Spleen (tissue), 11 donors: Measurements from ENCODE around the gene NLN. TPM values are rescaled to one million over a fixed set of nuclear protein-coding genes. Genes with fewer than 3 reads are reported as not detected.

ENCODE experiments used
- DNase-seq: peaks from one replicate; pipeline ENCODE4 v3.0.0-alpha.2; 2020
- H3K27ac ChIP-seq, 8 donors: fragments of 200-600 bp; sonication (generic) in 7 of 8; 1 replicate in 4 of 8; 2 replicates in 4 of 8; pipeline versions ENCODE4 v1.5.0 to v1.8.0; 2016 to 2021; ENCODE audit warnings: inconsistent platforms in 4 of 8, mild to moderate bottlenecking in 4 of 8, moderate library complexity in 1 of 8
- H3K27me3 ChIP-seq, 7 donors: fragments of 200-600 bp; sonication (generic) in 6 of 7; replicated peaks in 1 of 7; 1 replicate in 4 of 7; 2 replicates in 3 of 7; pipeline versions ENCODE4 v1.5.0 to v1.8.0; 2016 to 2021; ENCODE audit warnings: inconsistent platforms in 3 of 7, mild to moderate bottlenecking in 1 of 7
- H3K36me3 ChIP-seq, 6 donors: fragments of 200-600 bp; sonication (generic) in 5 of 6; 1 replicate in 4 of 6; 2 replicates in 2 of 6; pipeline versions ENCODE4 v1.5.0 to v1.8.0; 2016 to 2021; ENCODE audit warnings: inconsistent platforms in 2 of 6
- H3K4me1 ChIP-seq, 6 donors: fragments of 200-600 bp; sonication (generic) in 5 of 6; 1 replicate in 3 of 6; 2 replicates in 3 of 6; pipeline versions ENCODE4 v1.5.0 to v1.8.0; 2016 to 2021; ENCODE audit warnings: inconsistent platforms in 3 of 6
- H3K4me3 ChIP-seq, 8 donors: fragments of 200-600 bp; sonication (generic) in 7 of 8; 1 replicate in 4 of 8; 2 replicates in 4 of 8; pipeline versions ENCODE4 v1.5.0 to v1.8.0; 2016 to 2021; ENCODE audit warnings: inconsistent platforms in 4 of 8, mild to moderate bottlenecking in 4 of 8, moderate library complexity in 2 of 8
- H3K9me3 ChIP-seq, 8 donors: fragments of 200-600 bp; sonication (generic) in 7 of 8; 1 replicate in 4 of 8; 2 replicates in 4 of 8; pipeline versions ENCODE4 v1.5.0 to v1.8.0; 2016 to 2021; ENCODE audit warnings: inconsistent platforms in 4 of 8
- POLR2A ChIP-seq, 3 donors: fragments of 450-650 bp; IDR thresholded peaks; one replicate each; pipeline ENCODE4 v1.5.1; 2017; ENCODE audit warnings: antibody characterized with exemption in 3 of 3, mild to moderate bottlenecking in 1 of 3
- POLR2AphosphoS5 ChIP-seq, 3 donors: sonication (generic); formaldehyde crosslinking; IDR thresholded peaks; one replicate each; pipeline ENCODE4 v1.5.1; 2017; ENCODE audit warnings: antibody characterized with exemption in 3 of 3
- WGBS, 5 donors: extraction: QIAGEN DNeasy Blood & Tissue Kit in 3 of 5; methylation state at CpG; one replicate each; pipeline versions ENCODE4 v1.1.5 to v1.1.7; 2013 to 2018; 5-methylcytosine and 5-hydroxymethylcytosine counted together
- intact Hi-C: fragments of 100-400 bp; cut with DNase I; formaldehyde crosslinking; loops from one replicate; pipeline ENCODE4 v1.15.0; 2023; ENCODE audit warnings: low total_unique reads
- polyA plus RNA-seq, 3 donors: library from polyadenylated mRNA; stranded (reverse); fragments of 200-250 nt; gene quantifications; one replicate each; pipeline ENCODE4 v1.2.1, GENCODE V29; 2013
- total RNA-seq, 7 donors: library from RNA; depleted of rRNA in 3 of 7; stranded (reverse); fragments of >200 nt in 3 of 7; fragmentation: NEBNext Ultra II Directional in 4 of 7; extraction: Animal tissue kit (Norgen Biotek cat#: 25700) in 4 of 7; gene quantifications; one replicate each; pipeline versions ENCODE4 v1.1.0 to v1.2.1, GENCODE V29; 2016 to 2021
- TF ChIP-seq, protein P1 (sequence below), 11 experiments: fragments of 200-600 bp in 7 of 11; fragments of 450-650 bp in 4 of 11; sonication (generic) in 4 of 11; IDR thresholded peaks in 8 of 11; conservative IDR thresholded peaks in 3 of 11; 1 replicate in 7 of 11; 2 replicates in 4 of 11; pipeline versions ENCODE4 v1.4.0 to v1.8.0; 2016 to 2021; ENCODE audit warnings: antibody characterized with exemption in 11 of 11, inconsistent platforms in 4 of 11, mild to moderate bottlenecking in 1 of 11
- donor health status: healthy with polysubstance abuse.
- donor health status: DM: no; HTN: no; CAD: no; lungs with moderate emphysema.
- donor health status: DM: no; HTN: no; CAD: no.
- donor health status: Bipolar disorder and iron deficiency.
- donor health status: healthy.
- donor health status: DM: no; HTN: no; CAD: no.
- donor health status: DM: yes; HTN: yes; CAD: no.

NLN gene
- total and polyA plus RNA-seq, 10 donors, result 1.3 to 24.8 (median 9.0) TPM

DNA sequence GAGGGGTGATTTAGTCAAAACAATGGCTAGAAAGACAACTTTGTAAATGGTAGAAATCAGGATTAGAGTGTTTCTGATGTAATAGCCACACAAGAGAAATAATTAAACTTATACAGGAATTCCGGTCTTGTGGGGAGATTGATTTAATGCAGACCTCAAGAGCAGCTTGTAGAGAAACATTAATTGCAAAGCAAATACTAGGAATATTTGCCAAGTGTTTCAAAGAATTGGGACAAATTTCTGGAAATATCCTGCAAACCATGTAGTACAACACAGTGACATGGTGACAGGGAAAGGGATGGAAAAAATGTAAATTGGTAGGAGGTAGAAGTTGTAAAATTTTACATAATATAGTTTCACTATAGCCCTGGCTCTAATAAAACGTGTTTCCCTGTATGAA is 28.9 kb downstream of the NLN start:
- 82 to 86% (median 84%) methylated on average over 2 of the region's 2 CpGs for WGBS, 5 donors
- no peak for DNase-seq
- Histone ChIP-seq H3K27ac (no peak overlapping the region), H3K4me1 (no peaks in the 10 kb centered on the region), H3K27me3 (no peaks in the 10 kb centered on the region), H3K4me3 (no peak overlapping the region), H3K36me3 (no peaks in the 10 kb centered on the region), H3K9me3 (no peaks in the 10 kb centered on the region)
- TF ChIP-seq, protein P1, sequence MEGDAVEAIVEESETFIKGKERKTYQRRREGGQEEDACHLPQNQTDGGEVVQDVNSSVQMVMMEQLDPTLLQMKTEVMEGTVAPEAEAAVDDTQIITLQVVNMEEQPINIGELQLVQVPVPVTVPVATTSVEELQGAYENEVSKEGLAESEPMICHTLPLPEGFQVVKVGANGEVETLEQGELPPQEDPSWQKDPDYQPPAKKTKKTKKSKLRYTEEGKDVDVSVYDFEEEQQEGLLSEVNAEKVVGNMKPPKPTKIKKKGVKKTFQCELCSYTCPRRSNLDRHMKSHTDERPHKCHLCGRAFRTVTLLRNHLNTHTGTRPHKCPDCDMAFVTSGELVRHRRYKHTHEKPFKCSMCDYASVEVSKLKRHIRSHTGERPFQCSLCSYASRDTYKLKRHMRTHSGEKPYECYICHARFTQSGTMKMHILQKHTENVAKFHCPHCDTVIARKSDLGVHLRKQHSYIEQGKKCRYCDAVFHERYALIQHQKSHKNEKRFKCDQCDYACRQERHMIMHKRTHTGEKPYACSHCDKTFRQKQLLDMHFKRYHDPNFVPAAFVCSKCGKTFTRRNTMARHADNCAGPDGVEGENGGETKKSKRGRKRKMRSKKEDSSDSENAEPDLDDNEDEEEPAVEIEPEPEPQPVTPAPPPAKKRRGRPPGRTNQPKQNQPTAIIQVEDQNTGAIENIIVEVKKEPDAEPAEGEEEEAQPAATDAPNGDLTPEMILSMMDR (IDR thresholded peaks at IDR 0.05 in 8 of 11, conservative IDR thresholded peaks at IDR 0.05 in 3 of 11), result no peak
- TF ChIP-seq POLR2A (IDR thresholded peaks at IDR 0.05) (no peak), POLR2AphosphoS5 (IDR thresholded peaks at IDR 0.05) (no peak)
- intact Hi-C loops, result no loop called here

DNA sequence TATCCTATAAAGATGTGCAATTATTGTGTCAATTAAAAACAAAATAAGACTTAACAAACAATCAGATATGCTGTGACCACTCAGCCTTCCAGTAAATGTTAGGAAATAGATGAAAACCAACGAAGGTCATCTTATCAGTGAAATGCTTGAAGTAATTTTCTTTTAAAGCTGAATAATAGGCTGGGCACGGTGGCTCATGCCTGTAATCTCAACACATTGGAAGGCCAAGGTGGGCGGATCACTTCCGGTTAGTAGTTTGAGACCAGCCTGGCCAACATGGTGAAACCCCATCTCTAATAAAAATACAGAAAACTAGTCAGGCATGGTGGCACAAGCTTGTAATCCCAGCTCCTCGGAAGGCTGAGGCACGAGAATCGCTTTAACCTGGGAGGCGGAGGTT is 31.2 kb downstream of the NLN start:
- 81 to 88% (median 86%) methylated on average over 8 of the region's 8 CpGs for WGBS, 5 donors
- H3K27me3 ChIP-seq, result no peaks in the 10 kb centered on the region
- no peak for TF ChIP-seq POLR2AphosphoS5 (IDR thresholded peaks at IDR 0.05)
- TF ChIP-seq, protein P1 (IDR thresholded peaks at IDR 0.05 in 8 of 11, conservative IDR thresholded peaks at IDR 0.05 in 3 of 11), result no peak
- no peak for TF ChIP-seq POLR2A (IDR thresholded peaks at IDR 0.05)
- H3K36me3 ChIP-seq, result no peaks in the 10 kb centered on the region
- intact Hi-C loops, result no loop called here
- H3K9me3 ChIP-seq, result no peaks in the 10 kb centered on the region
- H3K27ac ChIP-seq, result no peak overlapping the region
- H3K4me1 ChIP-seq, result no peaks in the 10 kb centered on the region
- no peak overlapping the region for H3K4me3 ChIP-seq
- DNase-seq, result no peak

DNA sequence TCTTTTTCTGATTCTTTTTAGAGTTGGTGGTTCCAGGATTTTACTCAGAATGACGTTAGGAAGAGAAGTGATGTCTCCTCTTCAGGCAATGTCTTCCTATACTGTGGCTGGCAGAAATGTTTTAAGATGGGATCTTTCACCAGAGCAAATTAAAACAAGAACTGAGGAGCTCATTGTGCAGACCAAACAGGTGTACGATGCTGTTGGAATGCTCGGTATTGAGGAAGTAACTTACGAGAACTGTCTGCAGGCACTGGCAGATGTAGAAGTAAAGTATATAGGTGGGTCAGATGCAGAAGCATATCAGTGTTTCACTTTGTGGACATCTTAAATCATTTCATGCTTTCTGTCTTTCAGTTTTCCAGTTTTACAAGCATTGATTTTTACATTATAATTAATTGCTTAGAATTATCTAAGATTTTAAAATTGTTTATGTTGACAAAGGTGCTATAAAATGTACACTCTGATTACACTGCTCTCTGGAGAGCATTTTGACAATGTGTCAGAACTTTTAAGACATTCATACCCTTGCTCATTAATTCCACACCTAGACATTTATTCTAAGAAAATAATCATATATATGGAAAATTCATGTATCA is 36.6 kb downstream of the NLN start:
- 70 to 81% (median 76%) methylated on average over 4 of the region's 4 CpGs for WGBS, 5 donors
- no peaks in the 10 kb centered on the region for H3K9me3 ChIP-seq
- peaks cover 0 to 22% (median 0%) of the 10 kb centered on the region in 6 donors for H3K36me3 ChIP-seq
- DNase-seq, result no peak
- H3K4me1 ChIP-seq, result peaks cover 0 to 12% (median 6%) of the 10 kb centered on the region in 6 donors
- H3K27me3 ChIP-seq, result no peaks in the 10 kb centered on the region
- H3K4me3 ChIP-seq, result no peak overlapping the region
- no peak overlapping the region for H3K27ac ChIP-seq
- intact Hi-C loops, result no loop called here
- no peak for TF ChIP-seq POLR2A (IDR thresholded peaks at IDR 0.05)
- no peak for TF ChIP-seq POLR2AphosphoS5 (IDR thresholded peaks at IDR 0.05)
- TF ChIP-seq, protein P1 (IDR thresholded peaks at IDR 0.05 in 8 of 11, conservative IDR thresholded peaks at IDR 0.05 in 3 of 11), result no peak

DNA sequence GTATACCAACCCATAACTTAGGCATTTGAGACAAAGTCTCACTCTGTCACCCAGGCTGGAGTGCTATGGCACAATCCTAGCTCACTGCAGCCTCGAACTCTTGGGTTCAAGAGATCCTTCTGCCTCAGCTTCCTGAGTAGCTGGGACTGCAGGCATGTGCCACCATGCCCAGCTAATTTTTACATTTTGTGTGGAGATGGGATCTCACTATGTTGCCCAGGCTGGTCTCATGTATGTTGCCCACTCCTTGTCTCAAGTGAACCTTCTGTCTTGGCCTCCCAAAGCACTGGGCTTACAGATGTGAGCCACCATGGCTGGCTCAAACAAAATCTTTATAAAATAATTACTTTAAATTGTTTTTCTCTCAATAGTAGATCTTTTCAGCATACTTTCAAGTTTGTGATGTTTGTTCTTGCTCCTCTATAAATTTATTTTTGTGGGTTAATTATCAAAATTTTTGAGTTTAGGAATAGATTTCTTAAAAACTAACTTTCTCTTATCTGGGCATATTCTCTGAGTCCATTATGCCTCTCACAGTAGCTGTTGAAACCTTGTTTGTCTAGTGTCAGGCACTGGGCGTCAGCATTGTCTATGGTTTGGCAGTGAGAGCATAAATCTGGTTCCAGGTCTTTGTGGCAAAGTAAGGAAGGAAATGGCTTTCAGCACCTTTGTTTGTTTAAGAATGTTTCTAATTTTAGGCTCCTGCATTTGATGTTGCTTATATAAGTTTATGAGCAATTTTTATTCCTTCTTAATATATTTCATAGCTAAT is 38.7 kb downstream of the NLN start:
- intact Hi-C loops, result no loop called here
- no peak overlapping the region for H3K27ac ChIP-seq
- H3K27me3 ChIP-seq, result no peaks in the 10 kb centered on the region
- 60 to 65% (median 64%) methylated on average over 2 of the region's 2 CpGs for WGBS, 5 donors
- peaks cover 0 to 12% (median 6%) of the 10 kb centered on the region in 6 donors for H3K4me1 ChIP-seq
- H3K36me3 ChIP-seq, result peaks cover 0 to 22% (median 0%) of the 10 kb centered on the region in 6 donors
- no peaks in the 10 kb centered on the region for H3K9me3 ChIP-seq
- DNase-seq, result no peak
- TF ChIP-seq, protein P1 (IDR thresholded peaks at IDR 0.05 in 8 of 11, conservative IDR thresholded peaks at IDR 0.05 in 3 of 11), result peak in 6 of 11 experiments; percentile 15 to 41 (median 30)
- TF ChIP-seq POLR2A (IDR thresholded peaks at IDR 0.05), result no peak
- no peak overlapping the region for H3K4me3 ChIP-seq
